ENCODE data around the gene IL12RB2.
"Not testable (repeated sequence)": the region's sequence is repeated elsewhere in the genome, so short reads cannot be mapped to it uniquely, and the experiment has no call there.

IL12RB2 gene

DNA sequence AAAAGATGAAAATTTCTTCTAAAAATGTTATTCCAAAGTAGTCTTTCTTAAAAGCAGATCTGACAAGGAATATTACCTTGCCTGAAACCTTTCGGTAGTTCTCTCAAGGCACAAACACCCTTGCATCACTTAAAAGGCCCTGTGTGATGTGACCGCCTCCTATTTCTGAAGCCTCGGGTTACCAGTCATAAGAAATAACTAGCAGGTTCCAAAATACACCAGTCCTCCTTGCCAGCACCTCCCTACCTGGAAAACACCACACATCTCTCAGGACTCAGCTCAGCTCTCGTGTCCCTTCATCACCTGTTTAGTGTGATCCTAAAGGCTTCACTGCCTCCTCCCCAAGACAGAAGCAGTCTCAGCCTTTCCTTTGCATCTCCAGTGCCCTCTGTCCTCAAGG is 86.9 kb downstream of the IL12RB2 start:
- TF ChIP-seq, protein P1, sequence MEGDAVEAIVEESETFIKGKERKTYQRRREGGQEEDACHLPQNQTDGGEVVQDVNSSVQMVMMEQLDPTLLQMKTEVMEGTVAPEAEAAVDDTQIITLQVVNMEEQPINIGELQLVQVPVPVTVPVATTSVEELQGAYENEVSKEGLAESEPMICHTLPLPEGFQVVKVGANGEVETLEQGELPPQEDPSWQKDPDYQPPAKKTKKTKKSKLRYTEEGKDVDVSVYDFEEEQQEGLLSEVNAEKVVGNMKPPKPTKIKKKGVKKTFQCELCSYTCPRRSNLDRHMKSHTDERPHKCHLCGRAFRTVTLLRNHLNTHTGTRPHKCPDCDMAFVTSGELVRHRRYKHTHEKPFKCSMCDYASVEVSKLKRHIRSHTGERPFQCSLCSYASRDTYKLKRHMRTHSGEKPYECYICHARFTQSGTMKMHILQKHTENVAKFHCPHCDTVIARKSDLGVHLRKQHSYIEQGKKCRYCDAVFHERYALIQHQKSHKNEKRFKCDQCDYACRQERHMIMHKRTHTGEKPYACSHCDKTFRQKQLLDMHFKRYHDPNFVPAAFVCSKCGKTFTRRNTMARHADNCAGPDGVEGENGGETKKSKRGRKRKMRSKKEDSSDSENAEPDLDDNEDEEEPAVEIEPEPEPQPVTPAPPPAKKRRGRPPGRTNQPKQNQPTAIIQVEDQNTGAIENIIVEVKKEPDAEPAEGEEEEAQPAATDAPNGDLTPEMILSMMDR (IDR thresholded peaks at IDR 0.05; ENCODE audit: control insufficient read depth, insufficient read depth, low read depth, low read length, missing control alignments), result no peak
- H3K4me3 ChIP-seq (ENCODE audit: control insufficient read depth, low read depth, low read length), result no peak overlapping the region
- no peak for DNase-seq (ENCODE audit: low read depth)

DNA sequence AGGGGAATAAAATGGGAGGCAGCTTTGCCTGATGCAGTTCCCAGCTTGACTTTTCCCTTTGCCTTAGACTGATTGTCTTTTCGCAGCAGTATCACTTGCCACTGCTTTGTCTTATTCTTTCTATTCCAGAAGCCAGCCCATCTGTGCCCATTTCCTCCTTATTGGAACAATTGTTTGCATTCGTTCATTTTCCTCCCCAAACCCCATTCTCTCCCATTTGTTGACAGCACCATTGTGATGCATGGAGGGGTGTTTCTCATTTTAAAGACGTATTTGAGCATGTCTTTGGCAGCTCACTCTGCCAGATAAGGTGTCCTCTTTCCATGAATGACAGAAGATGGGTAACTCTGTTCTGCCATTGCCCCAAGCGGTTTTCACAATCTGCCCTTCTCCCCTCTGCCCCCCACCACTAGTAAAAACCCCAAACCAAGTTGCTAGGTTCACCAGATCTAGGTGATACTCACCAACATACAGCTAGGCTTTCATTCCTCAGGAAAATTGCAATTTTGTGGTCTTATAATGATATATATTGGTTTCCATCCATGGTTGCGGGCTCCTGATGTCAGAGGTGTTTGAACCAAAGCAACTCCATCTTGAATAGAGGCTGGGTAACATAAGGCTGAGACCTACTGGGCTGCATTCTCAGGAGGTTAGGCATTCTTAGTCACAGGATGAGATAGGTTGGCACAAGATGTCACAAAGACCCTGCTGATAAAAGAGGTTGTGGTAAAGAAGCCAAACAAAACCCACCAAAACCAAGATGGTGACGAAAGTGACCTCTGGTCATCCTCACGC is 91.7 kb downstream of the IL12RB2 start:
- TF ChIP-seq, protein P1 (IDR thresholded peaks at IDR 0.05; ENCODE audit: control insufficient read depth, insufficient read depth, low read depth, low read length, missing control alignments), result no peak
- H3K4me3 ChIP-seq (ENCODE audit: control insufficient read depth, low read depth, low read length), result no peak overlapping the region
- DNase-seq (ENCODE audit: low read depth), result no peak

DNA sequence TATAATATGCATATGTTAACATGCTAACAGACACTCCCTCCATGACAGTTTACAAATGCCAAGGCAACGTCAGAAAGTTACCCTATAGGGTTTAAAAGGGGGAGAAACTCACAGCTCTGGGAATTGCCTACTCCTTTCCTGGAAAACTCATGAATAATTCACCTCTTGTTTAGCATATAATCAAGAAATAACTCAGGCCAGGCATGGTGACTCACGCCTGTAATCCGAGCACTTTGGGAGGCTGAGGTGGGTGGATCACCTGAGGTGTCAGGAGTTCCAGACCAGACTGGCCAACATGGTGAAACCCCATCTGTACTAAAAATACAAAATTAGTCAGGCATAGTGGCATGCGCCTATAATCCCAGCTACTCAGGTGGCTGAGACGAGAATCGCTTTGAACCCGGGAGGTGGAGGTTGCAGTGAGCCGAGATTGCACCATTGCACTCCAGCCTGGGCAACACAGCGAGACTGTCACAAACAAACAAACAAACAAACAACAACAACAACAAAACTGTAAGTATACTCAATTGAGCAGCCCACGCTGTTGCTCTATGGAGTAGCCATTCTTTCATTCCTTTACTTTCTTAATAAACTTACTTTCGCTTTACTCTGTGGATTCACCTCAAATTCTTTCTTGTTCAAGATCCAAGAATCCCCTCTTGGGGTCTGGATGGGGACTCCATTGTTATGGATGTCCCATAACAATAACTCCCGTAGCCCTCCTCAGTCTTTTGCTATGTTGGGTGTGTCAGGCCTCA is 92.5 kb downstream of the IL12RB2 start:
- not testable (repeated sequence) for DNase-seq (ENCODE audit: low read depth)

DNA sequence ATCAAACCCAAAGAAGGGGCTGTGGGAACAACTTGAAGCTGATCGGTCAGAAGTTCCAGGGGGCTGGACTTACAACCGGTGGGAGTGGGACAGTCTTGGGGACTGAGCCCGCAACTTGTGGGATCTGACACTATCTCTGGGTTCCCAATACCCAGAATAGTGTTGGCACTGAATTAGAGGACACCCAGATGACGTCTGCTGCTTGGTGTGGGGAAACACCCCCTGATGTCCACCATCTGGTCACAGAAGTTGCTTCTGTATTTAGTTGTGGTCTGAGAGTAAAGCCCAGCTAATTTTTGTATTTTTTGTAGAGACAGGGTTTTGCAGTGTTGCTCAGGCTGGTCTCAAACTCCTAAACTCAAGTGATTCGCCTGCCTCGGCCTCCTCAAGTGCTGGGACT is 93.8 kb downstream of the IL12RB2 start:
- TF ChIP-seq, protein P1 (IDR thresholded peaks at IDR 0.05; ENCODE audit: control insufficient read depth, insufficient read depth, low read depth, low read length, missing control alignments), result no peak
- DNase-seq (ENCODE audit: low read depth), result no peak
- H3K4me3 ChIP-seq (ENCODE audit: control insufficient read depth, low read depth, low read length), result no peak overlapping the region

More for the DNA sequence above, 92.5 kb downstream of the IL12RB2 start:
- not testable (repeated sequence) for H3K4me3 ChIP-seq (ENCODE audit: control insufficient read depth, low read depth, low read length)

DNA sequence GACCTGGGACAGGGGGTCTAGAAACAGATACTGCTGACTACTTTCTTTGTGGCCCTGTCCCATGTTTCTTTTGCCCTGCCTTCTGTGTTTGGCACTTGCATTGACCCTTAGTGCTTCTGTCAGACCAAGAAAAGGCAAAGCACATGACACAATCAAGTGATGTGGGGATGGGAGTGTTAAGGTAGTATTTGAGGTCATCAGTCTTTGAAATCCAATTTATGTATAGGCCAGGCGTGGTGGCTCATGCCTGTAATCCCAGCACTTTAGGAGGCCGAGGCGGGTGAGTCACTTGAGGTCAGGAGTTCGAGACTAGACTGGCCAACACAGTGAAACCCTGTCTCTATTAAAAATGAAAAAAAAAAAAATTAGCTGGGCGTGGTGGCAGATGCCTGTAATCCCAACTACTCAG is 96.5 kb downstream of the IL12RB2 start:
- H3K4me3 ChIP-seq (ENCODE audit: control insufficient read depth, low read depth, low read length), result no peak overlapping the region
- no peak for DNase-seq (ENCODE audit: low read depth)
- TF ChIP-seq, protein P1 (IDR thresholded peaks at IDR 0.05; ENCODE audit: control insufficient read depth, insufficient read depth, low read depth, low read length, missing control alignments), result no peak

DNA sequence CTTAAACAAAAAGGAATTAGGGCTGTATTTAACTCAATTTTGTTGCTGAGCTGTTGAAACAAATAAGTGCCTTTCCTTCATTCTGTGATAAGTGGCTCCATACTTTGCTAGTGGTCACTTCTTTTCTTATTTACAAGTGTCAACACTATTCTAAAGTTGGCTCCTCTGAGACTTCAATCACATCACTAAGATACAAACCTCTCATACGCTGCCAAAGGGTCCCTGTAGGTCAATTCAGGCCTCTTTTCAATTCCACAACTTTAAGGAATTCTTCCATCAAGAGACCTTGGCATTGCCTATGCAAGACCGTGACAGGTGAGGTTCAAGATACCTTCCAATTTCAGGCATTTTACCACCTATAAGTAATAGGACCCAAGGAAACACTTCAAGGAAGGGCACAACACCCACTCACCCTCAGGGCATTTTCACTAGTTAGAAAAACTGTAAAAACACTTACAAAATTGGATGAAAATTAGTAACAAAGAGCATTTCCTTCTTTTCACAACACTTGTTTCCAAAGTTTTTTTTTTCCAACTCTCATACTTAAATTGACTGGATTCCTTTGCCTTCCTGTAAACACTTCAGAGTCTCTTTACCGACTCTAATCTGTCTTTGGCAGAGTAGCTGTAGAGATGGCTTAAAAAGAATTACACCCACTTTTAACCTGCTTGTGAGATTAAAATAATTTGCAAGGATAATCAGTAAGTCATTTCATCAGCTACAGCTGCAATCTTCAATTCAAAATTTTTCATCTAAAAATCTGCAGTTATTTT is 98.0 kb downstream of the IL12RB2 start:
- no peak overlapping the region for H3K4me3 ChIP-seq (ENCODE audit: control insufficient read depth, low read depth, low read length)
- TF ChIP-seq, protein P1 (IDR thresholded peaks at IDR 0.05; ENCODE audit: control insufficient read depth, insufficient read depth, low read depth, low read length, missing control alignments), result no peak

More for the DNA sequence above, 98.0 kb downstream of the IL12RB2 start:
- no peak for DNase-seq (ENCODE audit: low read depth)
